BLaER1 treated with 17β-estradiol and CSF1 and Interleukin-3, amounts not matched to agents 10 nM and 100 nM (cell line): ENCODE measurements around the gene CDH4.

Experiments
- H3K27ac ChIP-seq, 11 experiments: shearing (Covaris generic); formaldehyde crosslinking; 2 replicates each; pipeline ENCODE4 v1.8.1; 2022
- H3K27me3 ChIP-seq, 11 experiments: shearing (Covaris generic); formaldehyde crosslinking; 2 replicates each; pipeline ENCODE4 v1.8.1; 2022
- H3K36me3 ChIP-seq, 11 experiments: shearing (Covaris generic); formaldehyde crosslinking; 2 replicates each; pipeline ENCODE4 v1.8.1; 2022
- H3K4me1 ChIP-seq, 10 experiments: shearing (Covaris generic); formaldehyde crosslinking; 2 replicates each; pipeline ENCODE4 v1.8.1; 2022
- H3K4me2 ChIP-seq, 11 experiments: shearing (Covaris generic); formaldehyde crosslinking; 2 replicates each; pipeline ENCODE4 v1.8.1; 2022
- H3K4me3 ChIP-seq, 10 experiments: shearing (Covaris generic); formaldehyde crosslinking; 2 replicates each; pipeline ENCODE4 v1.8.1; 2022
- H3K9ac ChIP-seq, 11 experiments: shearing (Covaris generic); formaldehyde crosslinking; 2 replicates each; pipeline ENCODE4 v1.8.1; 2022
- H3K9me3 ChIP-seq, 11 experiments: shearing (Covaris generic); formaldehyde crosslinking; replicated peaks in 1 of 11; 2 replicates each; pipeline ENCODE4 v1.8.1; 2022
- H4K20me1 ChIP-seq, 11 experiments: shearing (Covaris generic); formaldehyde crosslinking; 2 replicates each; pipeline ENCODE4 v1.8.1; 2022
- Cebpa-rat ChIP-seq, 11 experiments: shearing (Covaris generic); IDR thresholded peaks; 2 replicates each; pipeline ENCODE4 v1.8.1; 2022

Gene CDH4

GRCh38 chr20:61303217-61303616 lies 51.2 kb downstream of the CDH4 start:
- H3K4me1 ChIP-seq = peaks cover 8 to 63% (median 55%) of the 10 kb centered on the region in 10 experiments; a peak in 16 of 20 replicates
- H3K27me3 ChIP-seq = peaks cover 0 to 6% (median 0%) of the 10 kb centered on the region in 11 experiments; a peak in 1 of 22 replicates
- H3K27ac ChIP-seq = no peak overlapping the region
- H3K4me3 ChIP-seq = no peak overlapping the region
- H3K9me3 ChIP-seq = no peaks in the 10 kb centered on the region
- TF ChIP-seq Cebpa-rat (IDR thresholded peaks at IDR 0.05) = no peak
- H3K9ac ChIP-seq = no peak overlapping the region
- no peaks in the 10 kb centered on the region; a peak in 1 of 22 replicates for H4K20me1 ChIP-seq
- H3K4me2 ChIP-seq = peak overlapping the region in 9 of 11 experiments; percentile 14 to 86 (median 67); a peak in 16 of 22 replicates
- H3K36me3 ChIP-seq = no peaks in the 10 kb centered on the region

GRCh38 chr20:61303675-61304074 lies 51.6 kb downstream of the CDH4 start:
- peaks cover 5 to 62% (median 50%) of the 10 kb centered on the region in 10 experiments; a peak in 16 of 20 replicates for H3K4me1 ChIP-seq
- H4K20me1 ChIP-seq = no peaks in the 10 kb centered on the region; a peak in 1 of 22 replicates
- no peaks in the 10 kb centered on the region for H3K36me3 ChIP-seq
- H3K4me3 ChIP-seq = no peak overlapping the region
- H3K9me3 ChIP-seq = no peaks in the 10 kb centered on the region
- H3K27ac ChIP-seq = no peak overlapping the region
- H3K4me2 ChIP-seq = peak overlapping the region in 8 of 11 experiments; percentile 27 to 86 (median 70); a peak in 14 of 22 replicates
- H3K9ac ChIP-seq = no peak overlapping the region
- H3K27me3 ChIP-seq = peaks cover 0 to 6% (median 0%) of the 10 kb centered on the region in 11 experiments; a peak in 1 of 22 replicates
- TF ChIP-seq Cebpa-rat (IDR thresholded peaks at IDR 0.05) = no peak

- Histone ChIP-seq H3K36me3 (no peaks in the 10 kb centered on the region), H3K27me3 (no peaks in the 10 kb centered on the region)
Observed at GRCh38 chr20:61304750-61305149, 52.7 kb downstream of the CDH4 start.

GRCh38 chr20:61306937-61307475 lies 54.9 kb downstream of the CDH4 start:
- Histone ChIP-seq H4K20me1 (0 out of 22 replicates have a peak, but pooled peaks cover 0 to 3% (median 0%) of the 10 kb centered on the region in 11 experiments), H3K4me2 (no peak overlapping the region), H3K9ac (no peak overlapping the region), H3K27ac (no peak overlapping the region), H3K4me1 (peaks cover 0 to 29% (median 18%) of the 10 kb centered on the region in 10 experiments; a peak in 15 of 20 replicates), H3K36me3 (no peaks in the 10 kb centered on the region), H3K27me3 (no peaks in the 10 kb centered on the region), H3K4me3 (no peak overlapping the region), H3K9me3 (no peaks in the 10 kb centered on the region)
- no peak for TF ChIP-seq Cebpa-rat (IDR thresholded peaks at IDR 0.05)

More at GRCh38 chr20:61304750-61305149, 52.7 kb downstream of the CDH4 start:
- H3K9me3 ChIP-seq = no peaks in the 10 kb centered on the region
- no peak for TF ChIP-seq Cebpa-rat (IDR thresholded peaks at IDR 0.05)
- H3K4me2 ChIP-seq = no peak overlapping the region
- no peak overlapping the region for H3K9ac ChIP-seq
- no peak overlapping the region for H3K4me3 ChIP-seq
- no peak overlapping the region for H3K27ac ChIP-seq
- H4K20me1 ChIP-seq = peaks cover 0 to 3% (median 0%) of the 10 kb centered on the region in 11 experiments; a peak in 1 of 22 replicates
- peaks cover 0 to 51% (median 39%) of the 10 kb centered on the region in 10 experiments; a peak in 15 of 20 replicates for H3K4me1 ChIP-seq

GRCh38 chr20:61307686-61308476 lies 55.8 kb downstream of the CDH4 start:
- no peak for TF ChIP-seq Cebpa-rat (IDR thresholded peaks at IDR 0.05)
- H3K9me3 ChIP-seq = no peaks in the 10 kb centered on the region

GRCh38 chr20:61308477-61308774 lies 56.4 kb downstream of the CDH4 start:
- no peaks in the 10 kb centered on the region for H3K27me3 ChIP-seq

More at GRCh38 chr20:61307686-61308476, 55.8 kb downstream of the CDH4 start:
- peaks cover 0 to 20% (median 9%) of the 10 kb centered on the region in 10 experiments; a peak in 13 of 20 replicates for H3K4me1 ChIP-seq
- no peak overlapping the region for H3K4me2 ChIP-seq
- no peak overlapping the region for H3K27ac ChIP-seq
- 0 out of 22 replicates have a peak, but pooled peaks cover 0 to 3% (median 0%) of the 10 kb centered on the region in 11 experiments for H4K20me1 ChIP-seq
- no peaks in the 10 kb centered on the region for H3K27me3 ChIP-seq
- H3K36me3 ChIP-seq = no peaks in the 10 kb centered on the region
- no peak overlapping the region for H3K4me3 ChIP-seq
- H3K9ac ChIP-seq = no peak overlapping the region

GRCh38 chr20:61310954-61311353 lies 58.9 kb downstream of the CDH4 start:
- H3K4me1 ChIP-seq = peaks cover 0 to 8% (median 0%) of the 10 kb centered on the region in 10 experiments; a peak in 1 of 20 replicates
- H3K27ac ChIP-seq = no peak overlapping the region
- no peaks in the 10 kb centered on the region for H3K27me3 ChIP-seq
- H3K9ac ChIP-seq = no peak overlapping the region
- H3K4me2 ChIP-seq = no peak overlapping the region
- H3K36me3 ChIP-seq = no peaks in the 10 kb centered on the region
- H3K9me3 ChIP-seq = no peaks in the 10 kb centered on the region
- no peak for TF ChIP-seq Cebpa-rat (IDR thresholded peaks at IDR 0.05)
- 0 out of 22 replicates have a peak, but pooled peaks cover 0 to 8% (median 0%) of the 10 kb centered on the region in 11 experiments for H4K20me1 ChIP-seq
- no peak overlapping the region for H3K4me3 ChIP-seq

More at GRCh38 chr20:61308477-61308774, 56.4 kb downstream of the CDH4 start:
- H4K20me1 ChIP-seq = 0 out of 22 replicates have a peak, but pooled peaks cover 0 to 8% (median 0%) of the 10 kb centered on the region in 11 experiments
- H3K9ac ChIP-seq = no peak overlapping the region
- TF ChIP-seq Cebpa-rat (IDR thresholded peaks at IDR 0.05) = no peak
- no peaks in the 10 kb centered on the region for H3K36me3 ChIP-seq
- no peak overlapping the region for H3K4me3 ChIP-seq
- H3K27ac ChIP-seq = no peak overlapping the region
- H3K4me2 ChIP-seq = no peak overlapping the region
- H3K4me1 ChIP-seq = peaks cover 0 to 15% (median 3%) of the 10 kb centered on the region in 10 experiments; a peak in 13 of 20 replicates
- H3K9me3 ChIP-seq = no peaks in the 10 kb centered on the region

- H3K27ac ChIP-seq = no peak overlapping the region
- peaks cover 0 to 8% (median 0%) of the 10 kb centered on the region in 10 experiments; a peak in 1 of 20 replicates for H3K4me1 ChIP-seq
- no peak overlapping the region for H3K4me3 ChIP-seq
- TF ChIP-seq Cebpa-rat (IDR thresholded peaks at IDR 0.05) = no peak
- H3K9me3 ChIP-seq = no peaks in the 10 kb centered on the region
- 0 out of 22 replicates have a peak, but pooled peaks cover 0 to 8% (median 0%) of the 10 kb centered on the region in 11 experiments for H4K20me1 ChIP-seq
- H3K36me3 ChIP-seq = no peaks in the 10 kb centered on the region
- no peak overlapping the region for H3K9ac ChIP-seq
- H3K27me3 ChIP-seq = no peaks in the 10 kb centered on the region
- no peak overlapping the region for H3K4me2 ChIP-seq
Observed at GRCh38 chr20:61311656-61312387, 59.8 kb downstream of the CDH4 start.
